ENCODE measurements around the gene SSH2. TPM values are rescaled to one million over a fixed set of nuclear protein-coding genes. Genes with fewer than 3 reads are reported as not detected.

The SSH2 gene
- total RNA-seq, 4 donors from 2014 or later = 140 to 241 (median 172) TPM

- peak; percentile 66 to 69 for DNase-seq
- peak; percentile 91 to 92 for ATAC-seq
- TF ChIP-seq CTCF (IDR thresholded peaks at IDR 0.05 in 4 of 5, conservative IDR thresholded peaks at IDR 0.05 in 1 of 5) = no peak
- no peak for TF ChIP-seq POLR2A (IDR thresholded peaks at IDR 0.05)
Observed at GRCh38 chr17:29722411-29723198, 207.4 kb downstream of the SSH2 start.

DNA sequence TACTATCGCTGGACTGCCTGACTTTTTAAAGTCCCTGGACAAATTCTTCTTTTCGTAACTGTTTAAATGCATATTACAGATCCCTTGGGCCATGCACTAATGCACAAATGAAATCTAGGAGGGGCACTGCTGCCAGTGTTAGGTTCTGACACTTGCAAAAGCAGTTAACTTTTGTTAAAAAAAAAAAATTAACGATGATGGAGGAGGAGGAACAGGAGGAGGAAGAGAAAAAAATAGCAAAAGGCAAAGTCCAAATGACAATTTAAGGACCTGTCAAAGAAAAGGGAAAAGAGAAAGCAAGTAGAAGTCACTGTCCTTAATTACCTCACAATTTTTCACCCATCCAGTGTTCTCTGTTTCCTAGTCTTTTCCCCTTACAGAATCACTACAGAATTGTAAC is 209.5 kb downstream of the SSH2 start:
- TF ChIP-seq POLR2A (IDR thresholded peaks at IDR 0.05) = no peak
- TF ChIP-seq CTCF (IDR thresholded peaks at IDR 0.05 in 4 of 5, conservative IDR thresholded peaks at IDR 0.05 in 1 of 5) = no peak
- DNase-seq (no peak), ATAC-seq (no peak)
- Histone ChIP-seq H3K4me3 (no peak overlapping the region), H3K27me3 (no peaks in the 10 kb centered on the region), H3K9me3 (no peaks in the 10 kb centered on the region), H3K4me1 (peaks cover 54 to 81% of the 10 kb centered on the region in 2 donors), H3K36me3 (no peaks in the 10 kb centered on the region), H3K27ac (peak overlapping the region; percentile 82 to 100 (median 93))
- intact Hi-C loops (cut with DNase I; ENCODE audit: low total_unique reads) (no loop called here), in situ Hi-C loops (cut with MboI; ENCODE audit: low sequenced_read_pairs in 4 of 4) (no loop called here)

More at GRCh38 chr17:29722411-29723198, 207.4 kb downstream of the SSH2 start:
- in situ Hi-C loops (cut with MboI; ENCODE audit: low sequenced_read_pairs in 4 of 4) = no loop called here
- H3K27me3 ChIP-seq = no peaks in the 10 kb centered on the region
- H3K36me3 ChIP-seq = no peaks in the 10 kb centered on the region
- peak overlapping the region; percentile 1 to 30 (median 16) for H3K4me3 ChIP-seq
- peaks cover 59 to 79% of the 10 kb centered on the region in 2 donors for H3K4me1 ChIP-seq
- H3K9me3 ChIP-seq = no peaks in the 10 kb centered on the region
- intact Hi-C loops (cut with DNase I; ENCODE audit: low total_unique reads) = no loop called here
- peak overlapping the region; percentile 82 to 100 (median 93) for H3K27ac ChIP-seq

- no peaks in the 10 kb centered on the region for H3K9me3 ChIP-seq
- intact Hi-C loops (cut with DNase I; ENCODE audit: low total_unique reads) = no loop called here
- no peak for DNase-seq
- no peak for ATAC-seq
- H3K27me3 ChIP-seq = no peaks in the 10 kb centered on the region
- peak overlapping the region; percentile 82 to 100 (median 93) for H3K27ac ChIP-seq
- H3K36me3 ChIP-seq = no peaks in the 10 kb centered on the region
- in situ Hi-C loops (cut with MboI; ENCODE audit: low sequenced_read_pairs in 4 of 4) = loop anchor here in 1 of 4 donors (10.0 kb wide), 1 partner anchor 75 kb away; no protein-coding TSS in a partner anchor
- H3K4me3 ChIP-seq = no peak overlapping the region
- TF ChIP-seq CTCF (IDR thresholded peaks at IDR 0.05 in 4 of 5, conservative IDR thresholded peaks at IDR 0.05 in 1 of 5) = no peak
- TF ChIP-seq POLR2A (IDR thresholded peaks at IDR 0.05) = no peak
- peaks cover 61 to 88% of the 10 kb centered on the region in 2 donors for H3K4me1 ChIP-seq
Observed at GRCh38 chr17:29719469-29719868, 210.6 kb downstream of the SSH2 start.

GRCh38 chr17:29718446-29719039 is 211.5 kb downstream of the SSH2 start:
- no peak overlapping the region for H3K4me3 ChIP-seq
- TF ChIP-seq POLR2A (IDR thresholded peaks at IDR 0.05) = no peak
- no peak for TF ChIP-seq CTCF (IDR thresholded peaks at IDR 0.05 in 4 of 5, conservative IDR thresholded peaks at IDR 0.05 in 1 of 5)
- peak; percentile 19 to 71 for DNase-seq
- intact Hi-C loops (cut with DNase I; ENCODE audit: low total_unique reads) (no loop called here), in situ Hi-C loops (cut with MboI; ENCODE audit: low sequenced_read_pairs in 4 of 4) (loop anchor here in 1 of 4 donors (10.0 kb wide), 1 partner anchor 74 kb away; no protein-coding TSS in a partner anchor)
- H3K27me3 ChIP-seq = no peaks in the 10 kb centered on the region
- no peaks in the 10 kb centered on the region for H3K9me3 ChIP-seq
- H3K27ac ChIP-seq = peak overlapping the region; percentile 82 to 100 (median 93)
- peak; percentile 37 to 48 for ATAC-seq
- H3K4me1 ChIP-seq = peaks cover 62 to 90% of the 10 kb centered on the region in 2 donors
- no peaks in the 10 kb centered on the region for H3K36me3 ChIP-seq
